H1 (cell line): ENCODE data around the gene LRBA. TPM values are rescaled to one million over a fixed set of nuclear protein-coding genes. Genes with fewer than 3 reads are reported as not detected.

Source experiments
- RNF2 ChIP-seq: fragments of 200-900, 300-1000 bp; sonication (generic); IDR thresholded peaks from 2 replicates; pipeline ENCODE4 v1.7.1; 2016; ENCODE audit warnings: borderline replicate concordance, low read depth, mild to moderate bottlenecking, antibody characterized with exemption, low read length; ENCODE audit not compliant: poor library complexity, severe bottlenecking; ENCODE audit errors: missing control alignments
- polyA plus RNA-seq, 7 experiments: library from polyadenylated mRNA; depleted of rRNA in 3 of 7; stranded (reverse) in 5 of 7; unstranded in 2 of 7; fragments of >200 nt in 5 of 7; fragments of 200-250 nt in 2 of 7; gene quantifications; 1 replicate in 5 of 7; 2 replicates in 1 of 7; 4 replicates in 1 of 7; pipeline versions ENCODE4 v1.2.1 to v1.2.3, GENCODE V29; 2011 to 2013; ENCODE audit warnings: missing spikeins in 2 of 7, mixed read lengths in 2 of 7
- total RNA-seq: library from RNA; stranded (reverse); fragmentation: NEBNext Ultra II Directional; extraction: Animal tissue kit (Norgen Biotek cat#: 25700); gene quantifications from 2 replicates; pipeline ENCODE4 v1.2.1, GENCODE V29; 2021

LRBA gene
- total and polyA plus RNA-seq, 2 of the 8 experiments (the other 6 are each of a cell fraction or from before 2014, with no cell fraction given), result 54.6 to 83.2 TPM

DNA sequence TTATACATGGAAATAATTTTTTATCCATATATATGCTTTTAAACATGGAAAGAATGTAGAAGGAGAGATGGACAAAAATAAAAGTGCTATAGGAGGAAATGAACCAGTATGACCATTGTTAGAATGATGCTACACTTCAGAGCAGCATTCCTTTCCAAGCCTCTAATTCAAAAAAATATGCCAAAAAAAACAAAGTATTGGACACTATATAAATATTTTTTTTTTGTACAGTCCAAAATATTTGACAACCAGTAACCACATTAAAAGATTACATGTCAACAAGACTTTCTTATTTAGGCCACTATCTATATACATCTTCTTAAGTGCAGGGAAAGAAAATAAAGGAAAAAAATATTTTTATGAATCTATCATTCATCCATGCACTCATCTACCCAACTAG, 198.6 kb downstream of the LRBA start (continued):
- TF ChIP-seq RNF2, result no peak
